PC-3 (cell line): Measurements from ENCODE around the gene NEURL3.

Source experiments
- CTCF ChIP-seq: fragments of 300-600 bp; sonication (generic); conservative IDR thresholded peaks from 2 replicates; pipeline ENCODE4 v1.5.1; 2017; ENCODE audit warnings: antibody characterized with exemption, low read depth, mild to moderate bottlenecking, low read length
- EZH2 ChIP-seq: fragments of 300-600 bp; sonication (generic); IDR thresholded peaks from one replicate; pipeline ENCODE4 v1.6.1; 2017; ENCODE audit warnings: antibody characterized with exemption, mild to moderate bottlenecking, low read length; ENCODE audit not compliant: unreplicated experiment

DNA sequence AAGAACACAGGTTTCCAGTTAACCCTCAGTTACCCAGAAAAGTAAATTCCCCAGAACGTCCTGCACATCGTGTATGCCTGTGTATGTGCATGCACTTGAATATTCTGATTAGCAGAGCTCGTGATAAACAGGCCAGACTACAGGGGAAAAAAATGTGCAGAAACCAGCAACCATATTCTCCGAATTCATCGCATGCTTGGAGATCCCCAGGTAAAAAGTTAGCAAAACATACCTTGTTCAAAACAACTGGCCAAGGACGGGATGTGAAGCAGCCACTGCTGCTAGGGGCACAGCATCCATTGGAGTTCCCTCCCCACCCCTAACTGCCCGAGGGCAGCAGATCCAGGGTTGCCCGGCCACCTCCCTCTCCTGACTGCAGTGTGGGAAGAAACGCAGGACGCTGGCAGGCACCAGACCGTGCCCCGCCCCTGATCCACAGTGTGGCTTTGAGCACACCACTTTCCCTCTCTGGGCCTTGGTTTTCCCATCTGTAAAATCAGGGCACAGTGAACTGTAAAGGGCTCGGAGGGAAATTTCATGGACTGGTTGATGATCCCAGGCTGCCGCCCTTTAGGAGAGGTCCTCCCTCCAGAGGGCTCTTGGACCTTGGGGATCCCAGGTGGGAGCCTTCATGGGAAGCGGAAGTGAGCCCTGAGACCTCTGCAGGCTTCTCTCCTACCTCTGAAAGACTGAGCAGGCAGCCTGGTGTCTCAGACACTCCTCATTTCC, 19.5 kb upstream of the NEURL3 start:
- TF ChIP-seq CTCF: no peak
- TF ChIP-seq EZH2: no peak
